NCI-H1092 (cell line): ENCODE measurements around the gene TH.
"Not testable (repeated sequence)": the region's sequence is repeated elsewhere in the genome, so short reads cannot be mapped to it uniquely, and the experiment has no call there.

Source experiments
- DNase-seq: peaks from one replicate; lab custom pipeline; 2025; lab: John Stamatoyannopoulos, UW

Gene TH

DNA sequence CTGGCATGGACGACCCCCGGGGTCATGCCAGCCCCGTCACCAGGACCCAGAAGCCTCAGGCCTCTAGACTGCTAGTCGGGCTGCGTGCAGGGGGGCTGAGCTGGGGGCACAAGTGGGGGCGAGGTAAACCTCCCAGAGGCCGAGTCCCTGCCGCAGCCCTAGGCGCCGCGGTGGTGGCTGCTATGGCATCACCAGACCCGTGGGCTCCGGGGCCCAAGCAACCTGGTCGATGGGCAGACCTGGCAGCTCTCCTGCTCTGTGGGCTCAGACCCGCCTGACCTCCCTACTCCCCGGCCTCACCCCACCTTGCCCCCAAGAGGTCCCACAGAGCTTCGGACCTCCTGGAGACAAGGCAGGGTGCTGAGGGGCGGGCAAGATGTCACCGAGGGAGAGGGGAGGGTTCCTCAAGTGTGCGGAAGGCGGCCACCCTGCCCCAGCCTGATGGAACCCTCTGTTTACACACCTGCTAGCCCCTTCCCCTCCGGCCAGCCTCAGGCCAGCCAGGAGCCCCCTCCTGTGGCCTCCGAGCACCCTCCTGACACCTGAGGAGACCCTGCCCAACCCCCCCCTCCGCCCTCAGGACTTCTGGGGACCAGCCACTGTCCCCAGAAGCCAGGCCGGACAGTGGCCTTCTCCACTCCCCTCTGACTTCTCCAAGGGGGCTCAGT, 41.8 kb downstream of the TH start:
- no peak for DNase-seq

DNA sequence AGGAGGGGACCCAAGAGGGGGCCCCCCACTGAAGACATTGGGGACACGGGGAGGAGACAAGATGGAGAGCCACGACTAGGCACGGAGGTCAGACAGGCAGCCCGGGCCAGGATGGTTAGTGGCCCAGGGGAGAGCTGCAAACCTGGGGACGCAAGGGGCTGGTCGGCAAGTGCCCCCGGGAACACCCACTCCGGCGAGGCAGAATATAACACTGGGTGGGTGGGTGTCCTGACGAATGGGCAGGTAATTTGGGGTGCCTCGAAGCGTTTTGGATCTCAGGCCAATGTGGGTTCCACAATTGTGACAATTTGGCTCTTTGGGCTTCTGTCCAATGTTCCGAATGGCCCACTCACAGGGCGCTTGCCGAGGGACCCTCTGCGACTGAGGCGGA, 42.3 kb downstream of the TH start:
- DNase-seq = no peak

DNA sequence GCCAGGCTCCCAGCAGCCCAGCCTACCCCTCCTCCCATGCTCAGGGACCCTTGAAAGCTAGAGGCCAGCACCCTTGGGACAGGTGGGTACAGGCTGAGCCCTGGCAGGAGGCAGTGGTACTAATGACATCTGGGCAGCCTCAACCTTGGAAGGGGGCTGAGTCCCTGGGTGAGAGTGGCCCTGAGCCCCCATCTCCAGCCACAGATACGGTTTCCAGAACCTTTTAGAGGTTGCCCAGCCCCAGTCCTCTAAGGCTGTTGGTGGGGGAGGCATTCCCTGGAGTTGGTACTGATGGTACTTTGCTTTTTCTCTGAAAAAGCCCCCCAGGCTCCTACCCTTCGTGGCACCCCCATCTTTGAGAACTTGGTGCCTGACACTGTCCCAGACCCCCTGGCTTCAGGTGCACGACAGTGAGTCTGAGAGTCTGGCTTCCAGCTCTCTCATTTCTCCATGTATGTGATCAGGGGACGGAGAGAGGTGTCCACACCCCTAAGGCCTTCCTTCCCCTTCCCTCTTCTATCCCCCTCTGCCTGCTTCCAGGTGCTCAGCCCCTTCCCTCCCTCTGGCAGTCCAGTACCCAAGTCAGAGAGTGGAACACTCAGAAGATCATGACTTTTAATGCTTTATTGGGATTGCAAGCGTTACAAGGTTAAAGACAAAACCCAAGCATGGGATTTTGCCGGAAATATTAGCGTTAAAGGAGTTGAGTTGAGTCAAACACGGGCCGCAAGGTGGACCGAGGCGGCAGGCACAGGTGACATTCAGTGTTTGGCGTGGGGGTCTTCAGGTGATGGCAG, 42.9 kb downstream of the TH start:
- no peak for DNase-seq

DNA sequence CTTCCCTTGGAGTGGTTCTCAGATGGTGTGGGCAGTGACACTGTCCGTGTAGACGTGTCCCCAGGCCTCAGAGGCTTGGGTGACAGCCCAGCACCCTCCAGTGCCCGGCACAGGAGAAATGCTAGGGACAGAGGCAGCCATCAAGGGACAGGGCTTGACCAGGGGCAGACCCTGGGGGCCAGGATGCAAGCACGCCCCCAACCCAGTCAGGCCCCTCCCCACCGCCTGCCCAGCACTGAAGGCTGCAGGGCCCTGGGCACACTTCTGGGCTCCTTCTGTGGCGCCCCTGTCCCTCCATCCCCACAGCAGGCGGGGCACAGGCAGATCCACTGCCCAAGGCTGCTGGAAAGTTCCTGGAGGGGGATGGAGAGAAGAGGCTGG, 43.5 kb downstream of the TH start:
- no peak for DNase-seq

DNA sequence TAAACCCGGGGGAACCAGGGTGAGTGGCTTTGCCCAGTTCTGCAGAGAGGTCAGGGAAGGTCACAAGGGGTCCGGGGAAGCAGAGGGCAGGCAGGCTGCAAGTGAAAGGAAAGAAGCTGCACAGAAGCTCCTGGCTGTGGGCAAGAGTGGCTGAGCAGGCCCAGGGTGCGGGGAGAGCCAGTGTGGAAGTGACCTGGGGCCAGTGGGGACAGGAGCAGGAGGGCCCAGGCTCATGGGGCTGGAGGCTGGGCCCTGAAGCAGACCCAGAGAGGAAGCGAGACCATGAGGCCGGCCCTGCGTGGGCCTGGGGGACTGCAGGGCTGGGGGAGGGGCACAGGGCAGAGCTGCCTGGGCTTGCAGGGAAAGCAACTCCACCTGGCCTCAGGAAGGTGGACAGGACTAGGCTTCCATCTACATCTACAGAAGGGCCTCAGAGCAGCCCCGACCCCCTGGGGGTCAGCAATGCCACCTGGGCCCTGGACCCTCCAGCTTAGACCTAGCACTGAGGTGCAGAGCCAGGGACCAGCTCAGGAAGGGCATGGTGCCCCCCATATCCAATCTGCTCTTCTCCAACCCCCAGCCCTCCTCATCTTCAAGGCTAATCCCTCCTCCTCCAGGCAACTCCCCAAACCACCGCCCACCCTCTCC, 44.0 kb downstream of the TH start:
- DNase-seq = no peak

DNA sequence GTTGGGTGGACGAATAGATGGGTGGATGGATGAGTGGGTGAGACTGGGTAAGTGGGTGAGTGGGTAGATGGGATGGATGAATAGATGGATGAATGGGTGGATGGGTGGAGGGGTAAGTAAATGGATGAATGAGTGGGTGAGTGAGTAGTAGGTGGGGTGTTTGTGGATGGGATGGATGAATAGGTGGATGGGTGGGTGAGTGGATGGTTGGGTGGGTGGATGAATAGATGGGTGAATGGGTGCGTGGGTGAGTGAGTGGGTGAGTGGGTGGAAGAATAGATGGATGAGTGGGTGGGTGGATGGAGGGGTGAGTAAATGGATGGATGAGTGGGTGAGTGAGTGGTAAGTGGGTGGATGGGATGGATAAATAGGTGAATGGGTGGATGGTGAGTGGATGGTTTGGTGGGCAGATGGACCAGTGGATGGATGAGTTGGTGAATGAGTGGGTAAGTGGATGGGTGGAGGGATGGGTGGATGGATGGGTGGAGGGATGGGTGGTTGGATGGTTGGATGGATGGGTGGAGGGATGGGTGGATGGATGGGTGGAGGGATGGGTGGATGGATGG, 45.0 kb downstream of the TH start:
- no peak for DNase-seq

DNA sequence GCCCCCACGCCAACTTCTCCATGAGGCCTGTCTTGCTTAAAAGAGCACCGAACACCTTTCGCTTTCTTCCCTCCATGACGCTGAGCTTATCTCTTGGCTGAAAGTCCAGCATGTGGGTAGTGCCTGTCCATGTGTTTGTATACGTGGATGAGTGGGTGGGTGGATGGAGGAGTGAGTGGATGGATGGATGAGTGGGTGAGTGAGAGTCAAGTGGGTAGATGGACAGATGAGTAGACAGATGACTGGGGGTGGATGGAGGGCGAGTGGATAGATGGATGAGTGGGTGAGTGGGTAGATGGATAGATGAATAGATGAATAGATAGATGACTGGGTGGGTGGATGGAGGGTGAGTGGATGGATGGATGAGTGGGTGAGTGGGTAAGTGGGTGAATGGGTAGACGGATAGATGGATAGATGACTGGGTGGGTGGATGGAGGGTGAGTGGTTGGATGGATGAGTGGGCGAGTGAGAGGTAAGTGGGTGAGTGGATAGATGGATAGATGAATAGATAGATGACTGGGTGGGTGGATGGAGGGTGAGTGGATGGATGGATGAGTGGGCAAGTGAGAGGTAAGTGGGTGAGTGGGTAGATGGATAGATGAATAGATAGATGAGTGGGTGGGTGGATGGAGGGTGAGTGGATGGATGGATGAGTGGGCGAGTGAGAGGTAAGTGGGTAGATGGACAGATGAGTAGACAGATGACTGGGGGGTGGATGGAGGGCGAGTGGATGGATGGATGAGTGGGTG, 46.7 kb downstream of the TH start:
- not testable (repeated sequence) for DNase-seq

DNA sequence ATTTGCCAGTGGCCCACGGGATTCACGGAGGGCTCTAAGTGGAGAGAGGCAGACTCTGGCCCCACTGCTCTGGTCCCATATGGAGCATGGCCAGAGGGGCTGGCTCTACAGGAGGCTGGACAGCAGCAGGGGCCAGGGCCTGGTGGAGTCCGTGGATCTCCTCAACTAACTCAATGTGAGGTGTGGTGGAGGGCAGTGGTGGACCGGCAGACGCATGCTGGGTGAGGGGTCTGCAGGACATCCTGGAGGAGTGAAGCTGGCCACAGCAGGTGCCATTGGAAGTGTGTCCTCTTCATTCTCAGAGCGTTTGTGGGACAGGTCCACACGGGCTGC, 48.0 kb downstream of the TH start:
- DNase-seq = no peak

DNA sequence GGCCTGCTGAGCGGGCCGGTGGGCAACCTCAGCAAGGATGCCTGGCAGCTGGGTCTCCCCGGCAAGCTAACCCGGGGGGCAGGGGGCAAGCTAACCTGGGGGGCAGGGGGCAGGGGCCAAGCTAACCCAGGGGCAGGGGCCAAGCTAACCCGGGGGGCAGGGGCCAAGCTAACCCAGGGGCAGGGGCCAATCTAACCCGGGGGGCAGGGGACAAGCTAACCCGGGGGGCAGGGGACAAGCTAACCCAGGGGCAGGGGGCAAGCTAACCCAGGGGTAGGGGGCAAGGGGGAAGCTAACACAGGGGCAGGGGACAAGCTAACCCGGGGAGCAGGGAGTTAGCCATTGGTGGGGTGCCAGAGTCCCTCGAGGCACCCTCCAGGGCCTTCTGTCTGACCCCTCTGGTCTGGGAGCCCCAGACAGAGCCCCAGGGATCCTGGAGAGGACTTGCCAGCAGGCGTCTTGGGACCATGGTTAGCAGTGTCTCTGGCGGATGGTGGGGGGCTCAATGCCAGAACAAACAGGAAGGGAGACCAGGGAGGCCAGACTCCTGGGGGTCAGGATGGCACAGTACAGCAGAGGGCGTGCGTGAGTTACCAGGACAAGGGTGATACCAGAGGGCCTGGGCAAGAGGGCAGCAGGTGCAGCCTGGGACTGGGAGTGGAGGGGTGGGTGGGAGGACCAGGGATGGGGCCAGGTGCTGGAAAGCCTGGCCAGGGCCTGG, 48.5 kb downstream of the TH start:
- DNase-seq = no peak

DNA sequence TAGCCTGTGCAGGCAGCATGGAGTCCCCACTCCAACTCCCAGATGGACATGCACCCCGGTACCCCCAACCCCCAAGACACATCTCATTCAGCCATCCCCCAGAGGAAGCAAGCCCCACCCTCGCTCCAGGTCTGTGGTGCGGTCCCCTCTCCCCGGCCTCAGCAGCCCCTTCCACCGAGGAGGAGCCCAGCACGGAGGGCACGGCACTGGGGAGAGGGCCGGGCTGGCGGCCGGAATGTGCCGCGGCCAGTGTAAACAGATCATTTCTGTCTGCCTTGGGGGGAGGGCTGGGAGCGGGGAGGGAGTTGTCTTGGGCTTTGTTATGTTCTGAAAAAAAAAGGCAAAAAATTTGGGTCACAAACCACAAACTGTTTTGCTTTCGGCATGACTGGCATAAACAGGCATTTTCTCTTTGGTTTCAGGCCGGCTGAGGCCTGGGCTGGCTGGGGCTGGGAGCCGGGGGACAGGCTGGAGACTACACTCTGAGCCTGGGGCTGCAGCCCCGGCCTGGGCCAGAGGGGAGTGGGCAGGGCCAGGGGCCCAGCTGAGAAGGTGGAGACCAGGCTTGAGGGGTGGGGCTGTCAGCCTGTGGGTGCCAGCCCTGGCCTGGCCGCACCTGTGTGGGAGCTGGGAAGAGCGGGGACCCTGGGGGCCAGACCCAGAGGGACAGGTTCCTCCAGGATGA, 49.3 kb downstream of the TH start:
- no peak for DNase-seq

DNA sequence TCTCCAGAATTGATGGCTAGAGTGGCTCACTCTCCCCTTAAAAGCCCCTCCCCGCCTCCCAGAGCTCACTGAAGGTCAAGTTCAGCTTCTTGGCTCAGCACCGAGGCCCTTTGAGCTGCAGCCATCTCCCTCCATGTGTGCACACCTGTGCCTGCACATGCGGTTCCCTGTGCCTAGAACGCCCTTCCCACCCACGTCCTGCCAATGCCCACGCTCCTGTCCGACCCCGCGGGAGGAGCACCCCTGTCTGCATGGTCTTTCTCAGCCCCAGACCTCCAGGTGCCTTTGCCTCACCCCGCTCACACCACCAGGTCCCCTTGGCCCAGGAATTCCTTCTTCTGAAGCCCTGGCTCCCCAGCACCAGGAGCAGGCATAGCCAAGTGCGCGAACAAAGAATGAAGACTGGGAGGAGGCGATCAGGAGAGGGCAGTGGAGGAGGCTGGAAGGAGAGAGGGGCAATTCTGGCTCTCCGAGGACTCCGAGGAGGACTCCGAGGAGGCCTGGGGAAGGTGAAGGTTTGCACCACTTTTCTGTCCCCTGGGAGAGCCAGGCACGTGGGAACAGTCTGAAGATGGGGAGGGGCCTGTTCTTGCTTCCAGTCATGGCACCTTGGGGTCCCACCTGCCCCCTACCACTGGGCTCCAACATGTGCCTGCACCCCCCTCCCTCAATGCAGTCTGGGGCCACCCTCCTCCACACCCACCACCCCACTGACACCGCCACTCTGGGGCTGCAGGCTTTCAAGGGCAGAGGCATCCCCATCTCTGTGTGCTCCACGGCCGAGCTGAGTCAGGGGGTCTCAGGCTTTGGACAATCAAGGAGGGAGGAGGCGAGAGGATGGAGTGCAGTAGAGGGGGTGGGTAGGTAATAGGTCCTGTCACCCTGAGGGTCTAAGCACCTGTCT, 50.1 kb downstream of the TH start:
- no peak for DNase-seq

DNA sequence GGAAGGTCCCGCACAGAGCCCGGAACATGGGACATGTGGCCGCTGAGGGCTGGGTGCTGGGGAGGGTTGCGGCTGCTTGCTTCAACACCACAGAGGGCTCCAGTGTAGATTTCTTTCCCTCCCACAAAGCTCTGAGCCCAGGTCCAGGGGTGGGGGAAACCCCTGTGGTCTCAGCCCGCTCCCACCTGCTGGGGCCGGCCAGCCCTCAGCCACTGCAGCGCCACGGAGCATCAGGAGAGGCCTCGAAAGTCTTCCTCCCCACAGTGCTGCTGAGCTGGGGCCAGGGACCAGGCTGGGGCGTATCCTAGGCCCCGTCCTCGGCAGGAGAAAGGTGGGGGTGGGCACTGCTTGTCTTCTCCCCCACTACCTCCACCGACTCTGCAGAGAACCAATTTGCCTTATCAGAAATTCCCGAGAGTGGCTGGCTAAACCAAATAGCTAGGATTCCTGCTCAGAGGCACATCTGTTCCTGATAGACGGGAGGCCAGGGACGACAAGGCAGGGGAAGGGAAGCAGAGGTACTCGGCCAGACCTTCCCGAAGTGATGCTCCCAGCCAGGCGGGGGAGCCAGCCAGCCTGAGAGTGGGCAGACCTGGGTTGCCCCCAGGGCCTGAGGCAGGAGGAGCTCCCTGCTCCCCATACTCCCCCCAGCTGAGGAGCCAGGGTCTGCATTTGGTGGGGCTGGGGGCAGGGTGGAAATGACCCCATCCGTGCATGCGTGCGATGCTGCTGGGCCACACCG, 51.1 kb downstream of the TH start:
- no peak for DNase-seq

DNA sequence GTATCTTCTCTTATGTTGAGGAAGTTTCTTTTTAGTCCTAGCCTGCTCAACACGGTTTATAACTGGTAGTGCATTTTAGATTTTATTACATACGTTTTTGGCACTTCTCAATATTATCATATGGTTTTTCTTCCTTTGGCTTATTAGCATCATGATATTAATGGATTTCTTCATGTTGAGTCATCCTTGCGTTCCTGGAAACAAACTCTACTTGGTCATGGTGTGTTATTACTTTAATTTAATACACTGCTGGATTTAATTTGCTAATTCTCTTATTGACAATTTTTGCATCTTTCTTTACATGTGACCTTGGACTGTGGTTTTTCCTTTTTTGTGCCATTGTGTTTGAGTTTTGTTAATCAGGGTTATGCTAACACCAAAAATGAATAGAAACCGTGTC, 52.9 kb downstream of the TH start:
- no peak for DNase-seq

DNA sequence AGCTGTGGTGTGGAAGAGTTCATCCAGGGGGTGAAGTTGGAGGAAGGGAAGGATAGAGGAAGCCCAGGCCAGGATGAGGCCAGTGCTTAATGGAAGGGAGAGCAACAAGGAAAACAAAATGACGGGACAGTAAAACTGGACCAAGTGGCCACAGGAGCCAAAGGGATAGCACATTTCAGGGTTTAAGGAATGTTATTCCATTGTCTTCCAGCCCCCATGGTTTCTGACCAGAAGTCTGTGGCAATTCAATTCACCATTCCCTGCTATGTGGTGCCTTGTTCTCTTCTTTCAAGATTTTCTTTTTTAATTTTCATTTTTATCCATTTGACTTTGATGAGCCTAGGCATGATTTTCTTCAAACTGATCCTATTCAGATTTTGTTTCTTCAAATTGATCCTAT, 54.9 kb downstream of the TH start:
- no peak for DNase-seq

DNA sequence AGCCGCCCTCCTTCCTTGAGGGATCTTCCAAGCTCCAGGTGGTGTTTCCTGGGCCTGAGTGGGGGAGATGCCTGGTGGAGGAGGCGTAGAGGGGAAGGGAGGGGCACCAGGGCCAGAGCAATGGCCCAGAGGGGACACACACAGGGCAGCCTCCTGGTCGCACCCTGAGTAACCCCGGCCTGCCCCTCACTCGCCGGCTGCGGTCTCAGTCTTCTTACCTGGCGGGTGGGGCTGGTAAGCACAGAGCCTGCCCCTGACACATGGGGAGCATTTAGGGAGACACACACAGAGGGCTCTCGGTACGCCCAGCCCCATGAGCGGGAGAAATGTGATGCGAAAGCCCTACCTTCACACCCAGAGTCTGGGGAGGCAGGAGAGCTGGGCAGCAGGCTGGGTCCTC, 56.3 kb downstream of the TH start:
- DNase-seq = no peak

DNA sequence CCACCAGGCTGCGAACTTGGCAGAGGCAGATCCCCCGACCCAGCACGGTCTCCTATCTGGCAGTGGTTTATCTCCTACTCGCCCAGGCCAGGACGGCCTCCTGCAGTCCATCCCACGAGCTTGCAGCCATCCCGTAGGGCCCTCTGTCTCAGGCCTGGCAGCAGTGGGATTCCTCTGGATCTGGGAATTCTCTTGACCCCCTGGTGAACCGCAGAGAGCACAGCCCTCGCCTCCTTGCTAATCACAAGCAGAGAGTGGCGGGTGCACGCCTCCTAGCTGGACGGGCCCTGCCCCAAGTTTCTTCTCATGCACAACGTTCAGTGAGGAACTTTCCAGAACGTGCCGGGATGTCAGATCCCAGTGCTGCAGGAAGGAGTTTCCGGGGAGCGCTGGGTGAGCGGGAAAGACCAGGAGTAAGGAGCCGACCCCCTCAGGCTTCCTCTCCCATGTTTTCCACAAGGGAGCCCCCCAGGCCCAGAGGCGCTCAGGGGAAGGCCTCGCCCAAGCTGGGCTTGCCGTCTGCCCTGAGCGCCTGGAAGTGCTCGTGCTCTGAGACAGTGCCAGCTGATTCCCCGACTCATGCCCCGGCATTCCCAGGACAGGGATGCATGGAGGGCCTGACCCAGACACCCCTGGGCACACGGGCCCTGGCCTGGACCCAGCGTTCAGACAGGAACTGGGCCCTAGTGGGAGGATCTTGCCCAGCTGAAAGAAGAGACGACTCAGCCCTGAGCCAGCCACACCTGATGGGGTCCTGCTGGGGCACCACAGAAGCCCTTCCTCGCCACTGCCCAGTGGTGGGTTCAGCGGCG, 57.0 kb downstream of the TH start:
- DNase-seq = no peak
